ENCODE results near the gene TARDBP. TPM values are rescaled to one million over a fixed set of nuclear protein-coding genes. Genes with fewer than 3 reads are reported as not detected.

The TARDBP gene
- total RNA-seq: 100 to 1,000 TPM in 4 of 8 experiments, 10 to 100 TPM in 4; 49.0 to 165 (median 105) TPM

GRCh38 chr1:11012260-11013159, at the start of gene TARDBP:
TARDBP (plus strand) TSS chr1:11012654; CDS start chr1:11013728, 1,074 bp downstream.
- ATAC-seq (replicated peaks in 6 of 8): peak; percentile 90 to 96 (median 92)
- peaks cover 11 to 16% of the 10 kb centered on the region in 2 donors for H3K4me1 ChIP-seq (replicated peaks in 1 of 2)
- 0 to 2% (median 0%) methylated on average over 3 to 46 of the region's 94 CpGs; no CpG with 5 or more reads in 2 of the 10 experiments for WGBS, 10 experiments
- in situ Hi-C loops (cut with MboI; ENCODE audit: low pct_unique_long_range_greater_than_20kb in 2 of 9, low sequenced_read_pairs in 9 of 9, unreplicated experiment in 9 of 9): no loop called here
- peak within 1 kb of the TSS; percentile 83 to 94 (median 91) for H3K4me3 ChIP-seq
- H3K27ac ChIP-seq: peak within 1 kb of the TSS; percentile 99 to 100

GRCh38 chr1:10965546-10966226, 46.8 kb upstream of the TARDBP start:
- in situ Hi-C loops (cut with MboI; ENCODE audit: low pct_unique_long_range_greater_than_20kb in 2 of 9, low sequenced_read_pairs in 9 of 9, unreplicated experiment in 9 of 9): loop anchor here in 1 of 9 experiments (25.0 kb wide), 1 partner anchor 453 kb away; no protein-coding TSS in a partner anchor
- peak in 1 of 8 experiments; percentile 33 for ATAC-seq (replicated peaks in 6 of 8)
- WGBS, 10 experiments: 5 to 100% (median 76%) methylated on average over 1 to 8 of the region's 10 CpGs; no CpG with 5 or more reads in 1 of the 10 experiments
- H3K27ac ChIP-seq: no peak overlapping the region
- peaks cover 7 to 21% of the 10 kb centered on the region in 2 donors for H3K4me1 ChIP-seq (replicated peaks in 1 of 2)
- H3K4me3 ChIP-seq: no peak overlapping the region

GRCh38 chr1:10967090-10967489, 45.4 kb upstream of the TARDBP start:
- WGBS, 10 experiments: 30 to 100% (median 91%) methylated on average over 1 to 3 of the region's 3 CpGs; no CpG with 5 or more reads in 3 of the 10 experiments
- Histone ChIP-seq H3K4me3 (no peak overlapping the region), H3K27ac (no peak overlapping the region), H3K4me1 (replicated peaks in 1 of 2) (peaks cover 4 to 21% of the 10 kb centered on the region in 2 donors)
- in situ Hi-C loops (cut with MboI; ENCODE audit: low pct_unique_long_range_greater_than_20kb in 2 of 9, low sequenced_read_pairs in 9 of 9, unreplicated experiment in 9 of 9): loop anchor here in 1 of 9 experiments (25.0 kb wide), 1 partner anchor 455 kb away; no protein-coding TSS in a partner anchor
- ATAC-seq (replicated peaks in 6 of 8): no peak

- Histone ChIP-seq H3K4me1 (replicated peaks in 1 of 2) (peaks cover 4 to 21% of the 10 kb centered on the region in 2 donors), H3K4me3 (no peak overlapping the region), H3K27ac (no peak overlapping the region)
- in situ Hi-C loops (cut with MboI; ENCODE audit: low pct_unique_long_range_greater_than_20kb in 2 of 9, low sequenced_read_pairs in 9 of 9, unreplicated experiment in 9 of 9): loop anchor here in 1 of 9 experiments (25.0 kb wide), 1 partner anchor 456 kb away; no protein-coding TSS in a partner anchor
- WGBS, 10 experiments: 15 to 83% (median 40%) methylated on average over 1 to 13 of the region's 13 CpGs; no CpG with 5 or more reads in 1 of the 10 experiments
- peak in 1 of 8 experiments; percentile 9 for ATAC-seq (replicated peaks in 6 of 8)
Observed at GRCh38 chr1:10968411-10968826, 44.0 kb upstream of the TARDBP start.

- WGBS, 10 experiments: 17 to 100% (median 56%) methylated on average over 2 to 9 of the region's 14 CpGs; no CpG with 5 or more reads in 1 of the 10 experiments
- Histone ChIP-seq H3K4me3 (no peak overlapping the region), H3K4me1 (replicated peaks in 1 of 2) (peaks cover 4 to 21% of the 10 kb centered on the region in 2 donors), H3K27ac (no peak overlapping the region)
- in situ Hi-C loops (cut with MboI; ENCODE audit: low pct_unique_long_range_greater_than_20kb in 2 of 9, low sequenced_read_pairs in 9 of 9, unreplicated experiment in 9 of 9): loop anchor here in 1 of 9 experiments (25.0 kb wide), 1 partner anchor 457 kb away; no protein-coding TSS in a partner anchor
- ATAC-seq (replicated peaks in 6 of 8): peak in 4 of 8 experiments; percentile 27 to 46 (median 34)
Observed at GRCh38 chr1:10969267-10969970, 43.0 kb upstream of the TARDBP start.

GRCh38 chr1:10969971-10970332, 42.5 kb upstream of the TARDBP start:
- H3K4me1 ChIP-seq (replicated peaks in 1 of 2): peaks cover 4 to 21% of the 10 kb centered on the region in 2 donors
- H3K27ac ChIP-seq: no peak overlapping the region
- in situ Hi-C loops (cut with MboI; ENCODE audit: low pct_unique_long_range_greater_than_20kb in 2 of 9, low sequenced_read_pairs in 9 of 9, unreplicated experiment in 9 of 9): loop anchor here in 1 of 9 experiments (25.0 kb wide), 1 partner anchor 458 kb away; no protein-coding TSS in a partner anchor
- WGBS, 10 experiments: 50% methylated on average over 2 of the region's 2 CpGs; no CpG with 5 or more reads in 9 of the 10 experiments
- ATAC-seq (replicated peaks in 6 of 8): no peak
- no peak overlapping the region for H3K4me3 ChIP-seq

GRCh38 chr1:10973552-10973951, 38.9 kb upstream of the TARDBP start:
- peak in 5 of 8 experiments; percentile 5 to 87 (median 45) for ATAC-seq (replicated peaks in 6 of 8)
- in situ Hi-C loops (cut with MboI; ENCODE audit: low pct_unique_long_range_greater_than_20kb in 2 of 9, low sequenced_read_pairs in 9 of 9, unreplicated experiment in 9 of 9): loop anchor here in 1 of 9 experiments (25.0 kb wide), 1 partner anchor 461 kb away; no protein-coding TSS in a partner anchor
- WGBS, 10 experiments: 0 to 100% (median 30%) methylated on average over 1 to 8 of the region's 10 CpGs; no CpG with 5 or more reads in 4 of the 10 experiments
- Histone ChIP-seq H3K4me3 (no peak overlapping the region), H3K4me1 (replicated peaks in 1 of 2) (peaks cover 7 to 21% of the 10 kb centered on the region in 2 donors), H3K27ac (no peak overlapping the region)

- WGBS, 10 experiments: 0 to 96% (median 78%) methylated on average over 1 to 13 of the region's 17 CpGs; no CpG with 5 or more reads in 3 of the 10 experiments
- ATAC-seq (replicated peaks in 6 of 8): no peak
- H3K27ac ChIP-seq: no peak overlapping the region
- H3K4me1 ChIP-seq (replicated peaks in 1 of 2): peaks cover 3 to 18% of the 10 kb centered on the region in 2 donors
- no peak overlapping the region for H3K4me3 ChIP-seq
- in situ Hi-C loops (cut with MboI; ENCODE audit: low pct_unique_long_range_greater_than_20kb in 2 of 9, low sequenced_read_pairs in 9 of 9, unreplicated experiment in 9 of 9): loop anchor here in 1 of 9 experiments (25.0 kb wide), 1 partner anchor 462 kb away; no protein-coding TSS in a partner anchor
Observed at GRCh38 chr1:10973956-10974881, 38.2 kb upstream of the TARDBP start.

- Histone ChIP-seq H3K27ac (no peak overlapping the region), H3K4me3 (no peak overlapping the region), H3K4me1 (replicated peaks in 1 of 2) (peaks cover 8 to 21% of the 10 kb centered on the region in 2 donors)
- peak; percentile 55 to 87 (median 82) for ATAC-seq (replicated peaks in 6 of 8)
- WGBS, 10 experiments: 10 to 100% (median 62%) methylated on average over 1 to 14 of the region's 19 CpGs
- in situ Hi-C loops (cut with MboI; ENCODE audit: low pct_unique_long_range_greater_than_20kb in 2 of 9, low sequenced_read_pairs in 9 of 9, unreplicated experiment in 9 of 9): no loop called here
Observed at GRCh38 chr1:10975567-10976326, 36.7 kb upstream of the TARDBP start.

- Histone ChIP-seq H3K27ac (no peak overlapping the region), H3K4me1 (replicated peaks in 1 of 2) (peaks cover 10 to 26% of the 10 kb centered on the region in 2 donors), H3K4me3 (no peak overlapping the region)
- 64 to 100% (median 86%) methylated on average over 2 to 4 of the region's 4 CpGs; no CpG with 5 or more reads in 3 of the 10 experiments for WGBS, 10 experiments
- in situ Hi-C loops (cut with MboI; ENCODE audit: low pct_unique_long_range_greater_than_20kb in 2 of 9, low sequenced_read_pairs in 9 of 9, unreplicated experiment in 9 of 9): no loop called here
- no peak for ATAC-seq (replicated peaks in 6 of 8)
Observed at GRCh38 chr1:10978719-10979118, 33.7 kb upstream of the TARDBP start.

Measured in motor neuron (in vitro differentiated cells).